Stimulated activated naive CD4-positive, alpha-beta T cell treated with Interleukin-2 at 50 U/mL for 16 hours (primary cell): ENCODE results near the gene CAMKMT.
"Not testable (repeated sequence)": the region's sequence is repeated elsewhere in the genome, so short reads cannot be mapped to it uniquely, and the experiment has no call there.

ENCODE experiments used
- DNase-seq: peaks from one replicate; lab custom pipeline; 2025; lab: John Stamatoyannopoulos, UW

The CAMKMT gene

GRCh38 chr2:44360749-44361329 is 908 bp upstream of the CAMKMT start:
- DNase-seq = peak; percentile 11

GRCh38 chr2:44362207-44363015 is 664 bp downstream of the CAMKMT start:
- peak; percentile 35 for DNase-seq

DNA sequence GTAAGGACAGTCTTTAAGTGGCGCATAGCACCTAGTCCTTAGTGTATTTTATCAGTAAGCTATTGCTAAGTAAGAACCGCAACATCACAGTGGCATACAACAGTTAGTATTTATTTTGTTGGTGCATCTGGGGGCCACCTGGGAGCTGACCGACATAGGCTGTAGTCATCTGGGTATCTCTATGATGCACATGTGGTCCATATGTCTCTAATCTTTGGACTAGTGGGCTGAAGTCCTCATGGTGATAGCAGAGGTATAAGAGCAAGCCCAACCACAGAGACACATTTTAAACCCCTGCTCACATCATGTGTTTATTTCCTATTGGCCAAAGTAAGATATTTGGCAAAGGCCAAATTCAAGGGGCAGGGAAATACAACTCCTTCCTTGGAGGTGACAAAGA is 2.9 kb downstream of the CAMKMT start:
- no peak for DNase-seq

DNA sequence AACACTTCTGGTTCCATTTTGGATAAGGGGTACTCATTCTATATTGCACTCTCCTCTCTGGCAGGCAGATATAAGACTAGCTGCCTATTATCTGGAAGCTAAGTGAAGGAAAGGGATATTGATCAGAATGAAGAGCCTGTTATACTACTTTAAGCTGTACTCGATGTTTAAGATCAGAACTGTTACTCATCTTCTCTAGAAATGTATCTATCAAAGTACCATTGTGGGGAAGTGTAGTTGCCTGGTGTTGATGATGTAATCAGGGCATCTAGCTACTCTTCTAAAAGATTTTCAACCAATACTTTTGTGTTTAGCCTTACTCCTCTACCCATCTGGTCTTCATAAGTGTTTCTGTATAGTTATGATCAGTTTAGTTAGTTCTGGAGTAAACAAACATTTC is 5.8 kb downstream of the CAMKMT start:
- DNase-seq = no peak

DNA sequence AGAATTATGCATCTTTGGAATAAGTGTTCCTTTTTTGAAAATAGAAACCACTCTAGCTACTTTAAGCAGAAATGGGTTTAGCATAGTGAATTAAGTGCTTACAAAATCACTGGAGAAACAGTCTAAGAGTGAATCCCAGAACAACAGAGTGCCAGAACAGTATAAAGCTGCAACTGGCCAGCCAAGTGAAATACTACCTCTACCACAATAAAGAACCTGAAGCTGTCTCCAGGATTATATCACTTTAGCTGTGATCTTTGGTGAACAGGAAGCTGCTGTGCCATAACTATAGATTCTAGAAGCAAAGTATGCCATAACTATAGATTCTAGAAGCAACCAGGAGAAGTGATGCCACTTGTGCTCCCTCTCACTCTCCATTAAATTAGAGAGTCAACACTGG is 7.6 kb downstream of the CAMKMT start:
- no peak for DNase-seq

- DNase-seq = no peak
Measured at GRCh38 chr2:44371445-44371844, 9.7 kb downstream of the CAMKMT start.

DNA sequence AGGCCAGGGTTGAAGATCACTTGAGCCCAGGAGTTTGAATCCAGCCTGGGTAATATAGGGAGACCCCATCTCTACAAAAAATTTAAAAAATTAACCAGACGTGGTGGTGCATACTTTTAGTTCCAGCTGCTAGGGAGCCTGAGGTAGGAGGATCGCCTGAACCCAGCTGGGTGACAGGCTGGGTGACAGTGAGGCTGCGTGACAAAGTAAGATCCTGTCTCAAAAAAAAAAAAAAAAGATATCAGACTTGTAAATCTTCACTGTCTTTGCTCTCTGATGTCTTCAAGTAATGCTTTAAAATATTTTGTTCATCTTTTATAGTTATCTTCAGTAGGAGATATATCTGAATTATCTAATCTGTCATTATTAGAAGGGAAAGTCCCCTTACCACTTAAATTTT is 10.5 kb downstream of the CAMKMT start:
- no peak for DNase-seq

- no peak for DNase-seq
Measured at GRCh38 chr2:44377486-44377885, 15.7 kb downstream of the CAMKMT start.

GRCh38 chr2:44385226-44385625 is 23.5 kb downstream of the CAMKMT start:
- DNase-seq = not testable (repeated sequence)

- DNase-seq = no peak
Measured at GRCh38 chr2:44388877-44389276, 27.1 kb downstream of the CAMKMT start.

GRCh38 chr2:44389895-44390294 is 28.1 kb downstream of the CAMKMT start:
- no peak for DNase-seq

DNA sequence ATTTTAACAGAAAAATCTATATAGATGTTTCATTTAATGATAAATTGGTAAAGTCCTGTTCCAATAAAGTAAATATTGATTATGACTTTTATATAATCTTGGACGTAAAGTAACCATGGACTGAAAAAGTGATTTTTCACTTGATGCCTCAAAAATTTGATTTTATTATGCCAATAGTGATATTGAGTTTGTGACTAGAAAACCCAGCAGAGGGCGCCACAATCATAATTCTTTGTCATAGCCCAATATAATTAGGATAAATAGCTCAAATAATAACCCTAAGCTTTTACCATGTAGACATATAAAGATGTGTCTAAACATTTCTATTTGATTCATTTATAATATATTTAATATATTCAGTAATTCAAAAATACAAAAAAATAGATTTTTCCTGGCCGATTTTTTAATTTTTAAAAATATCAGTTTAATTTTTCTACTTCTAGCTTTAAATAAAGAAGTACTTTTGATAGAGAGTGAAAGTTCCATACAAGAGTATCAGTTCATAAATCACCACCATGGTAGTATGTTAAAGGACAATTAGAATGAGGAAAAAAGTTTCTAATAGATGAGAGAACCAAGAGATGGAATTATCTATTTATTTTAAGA is 30.7 kb downstream of the CAMKMT start:
- peak; percentile 17 for DNase-seq

DNA sequence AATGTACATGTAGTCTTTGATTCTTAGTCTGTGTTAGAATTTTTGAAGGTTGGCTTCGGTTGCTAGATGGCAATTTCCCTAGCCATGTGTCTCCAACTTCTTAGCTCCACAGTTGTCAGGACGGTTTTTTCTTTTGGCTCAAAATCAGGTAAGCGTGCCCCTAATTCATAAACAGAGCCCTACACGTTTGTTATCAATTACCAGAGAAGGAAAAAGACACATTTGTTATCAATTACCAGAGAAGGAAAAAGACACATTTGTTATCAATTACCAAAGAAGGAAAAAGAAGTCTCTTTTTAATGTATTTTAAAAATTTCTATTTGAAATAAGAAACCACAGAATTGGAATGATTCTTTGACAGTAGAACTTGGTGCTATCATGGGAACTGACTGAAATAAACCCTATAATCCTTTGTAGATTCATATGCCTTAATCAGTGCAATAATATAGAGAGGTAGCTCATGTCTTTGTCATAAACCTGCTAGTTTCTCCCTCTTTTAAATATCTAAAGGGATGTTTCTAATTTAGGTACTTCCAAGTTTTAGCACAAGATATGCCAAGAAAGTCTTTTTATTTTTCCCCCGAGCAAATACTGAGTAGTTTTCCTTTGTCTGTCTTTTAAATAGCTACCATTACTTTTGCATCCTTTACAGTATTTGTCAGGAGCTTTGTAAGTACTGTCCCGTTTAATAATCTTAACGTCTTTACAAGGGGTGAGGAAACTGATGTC is 35.9 kb downstream of the CAMKMT start:
- no peak for DNase-seq

GRCh38 chr2:44398243-44398897 is 36.6 kb downstream of the CAMKMT start:
- no peak for DNase-seq

- DNase-seq = no peak
Measured at GRCh38 chr2:44420725-44421124, 59.0 kb downstream of the CAMKMT start.

DNA sequence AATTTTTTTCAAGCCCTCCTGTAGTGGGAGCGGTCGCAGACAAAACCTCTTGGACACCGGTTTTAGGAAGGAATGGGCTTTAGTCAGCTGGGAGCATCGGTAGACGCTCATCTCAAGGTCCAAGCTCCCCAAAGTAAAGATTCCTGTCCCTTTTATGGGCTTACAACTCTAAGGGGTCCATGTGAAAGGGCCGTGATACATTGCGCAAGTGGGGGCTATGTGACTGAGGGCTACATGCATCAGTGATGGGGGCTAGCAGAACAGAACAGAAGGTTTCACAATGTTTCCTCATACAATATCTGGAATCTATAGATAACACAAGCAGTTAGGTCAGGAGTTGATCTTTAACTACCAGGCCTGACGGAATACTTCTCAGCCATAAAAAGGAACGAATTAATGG is 62.5 kb downstream of the CAMKMT start:
- no peak for DNase-seq

- DNase-seq = no peak
Measured at GRCh38 chr2:44429034-44429433, 67.3 kb downstream of the CAMKMT start.

GRCh38 chr2:44430342-44430741 is 68.6 kb downstream of the CAMKMT start:
- DNase-seq = no peak

DNA sequence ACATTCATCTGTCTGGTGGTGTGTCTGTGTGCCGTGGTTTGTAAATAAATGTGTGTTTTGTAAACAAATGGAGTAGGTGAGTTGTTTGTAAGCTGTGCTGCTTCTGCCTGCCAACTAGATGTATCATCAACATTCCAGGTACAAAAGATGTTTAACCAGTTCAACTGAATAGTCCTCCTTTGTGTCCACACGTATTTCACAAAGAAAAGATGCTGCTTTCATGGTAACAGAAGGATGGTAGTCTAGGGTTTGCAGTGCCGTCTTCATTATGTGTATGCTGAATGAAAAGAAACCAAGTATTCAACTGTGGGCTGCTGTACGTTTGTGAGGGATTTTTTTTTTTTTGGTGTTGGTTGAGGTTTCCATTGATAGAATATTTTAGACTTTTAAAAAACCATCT is 72.1 kb downstream of the CAMKMT start:
- DNase-seq = no peak

DNA sequence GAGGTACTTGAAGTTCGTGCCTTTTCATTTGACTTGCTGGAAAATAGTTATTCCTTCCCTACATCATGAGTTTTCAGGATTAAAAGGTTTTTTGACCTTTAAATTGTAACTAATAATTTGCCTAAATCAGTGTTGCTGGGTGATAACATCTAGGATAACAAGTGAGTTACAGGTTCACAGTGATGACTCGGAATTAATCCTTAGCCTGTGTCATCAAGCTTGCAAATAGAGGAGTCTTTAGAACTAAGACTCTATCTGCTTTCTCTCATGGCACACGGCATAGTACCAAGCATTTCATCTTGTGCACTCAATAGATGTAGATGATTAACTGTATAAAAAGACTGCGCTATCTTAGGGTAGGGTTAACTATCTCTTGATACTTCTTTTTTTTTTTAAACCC is 79.5 kb downstream of the CAMKMT start:
- DNase-seq = no peak

DNA sequence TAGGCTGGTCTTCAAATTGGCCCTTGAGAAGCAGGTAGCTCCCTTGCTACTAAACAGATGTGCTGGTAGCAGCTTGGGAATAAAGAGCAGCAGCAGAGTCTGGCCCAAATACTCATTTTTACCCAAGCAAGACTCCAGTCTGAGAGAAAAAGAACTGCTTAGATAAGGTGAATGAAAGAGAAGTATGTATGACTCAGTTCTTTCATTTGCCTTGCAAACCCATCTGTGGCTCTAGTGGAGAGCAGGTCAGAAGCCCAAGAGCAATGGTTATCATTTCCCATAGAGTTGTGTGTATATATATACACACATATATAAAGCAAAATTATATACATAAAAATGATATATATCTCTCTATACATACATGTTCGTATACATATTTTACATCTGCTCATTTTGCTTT is 80.3 kb downstream of the CAMKMT start:
- DNase-seq = no peak

DNA sequence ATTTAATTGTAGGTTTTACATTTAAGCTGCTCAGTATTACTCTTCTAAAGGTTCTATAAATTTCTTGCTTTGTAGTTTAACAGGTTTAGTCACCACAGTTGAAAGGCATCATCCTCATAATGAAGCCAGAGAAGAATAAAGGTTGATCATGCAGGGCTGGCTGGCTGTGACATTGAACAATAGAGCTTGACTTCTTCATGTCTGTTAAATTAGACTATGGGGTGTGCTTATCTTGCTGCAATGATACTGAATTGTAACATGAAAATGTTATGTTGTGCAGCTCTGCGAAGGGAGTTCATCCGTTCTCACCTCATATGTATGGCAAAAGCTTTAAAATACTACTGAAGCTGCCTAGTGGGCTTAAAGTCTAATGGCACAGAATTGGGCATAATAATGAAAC is 81.8 kb downstream of the CAMKMT start:
- DNase-seq = no peak
